ENCODE measurements around the gene LHCGR.

Gene LHCGR

DNA sequence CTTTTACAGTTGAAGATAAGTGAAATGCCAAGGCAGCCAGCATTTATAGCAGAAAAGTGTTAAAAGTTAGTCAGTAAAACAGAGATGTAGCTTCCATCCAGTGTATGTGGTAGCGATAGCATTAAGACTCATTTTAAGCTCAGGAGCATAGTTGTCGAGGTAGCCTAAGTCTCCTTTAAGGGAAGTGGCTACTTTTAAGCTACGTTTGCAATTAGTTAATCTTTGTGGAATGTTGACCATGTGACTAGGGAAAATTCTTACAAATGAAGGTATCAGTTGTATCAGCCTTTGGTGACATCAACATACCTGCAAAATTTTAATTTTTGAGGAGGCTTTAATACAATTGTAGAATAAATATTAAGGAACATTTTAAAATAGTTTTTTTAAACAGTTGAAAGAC is 61.9 kb downstream of the LHCGR start:
- H3K27ac ChIP-seq (ENCODE audit: low read depth in 2 of 2, low read length in 2 of 2): no peak overlapping the region
- no peaks in the 10 kb centered on the region for H3K4me1 ChIP-seq (ENCODE audit: control insufficient read depth in 2 of 2, insufficient read depth in 2 of 2, low read length in 2 of 2)
- no peaks in the 10 kb centered on the region for H3K27me3 ChIP-seq (ENCODE audit: control insufficient read depth in 2 of 2, insufficient read depth in 2 of 2, low read length in 2 of 2)
- H3K4me3 ChIP-seq (ENCODE audit: low read length in 2 of 2): no peak overlapping the region
- H3K36me3 ChIP-seq (ENCODE audit: control insufficient read depth in 2 of 2, insufficient read depth in 2 of 2, low read length in 2 of 2): no peaks in the 10 kb centered on the region
- no peak overlapping the region for H3K9ac ChIP-seq (ENCODE audit: low read depth in 1 of 2, low read length in 2 of 2)
- no peaks in the 10 kb centered on the region for H3K9me3 ChIP-seq (ENCODE audit: control insufficient read depth in 2 of 2, low read length in 2 of 2)

DNA sequence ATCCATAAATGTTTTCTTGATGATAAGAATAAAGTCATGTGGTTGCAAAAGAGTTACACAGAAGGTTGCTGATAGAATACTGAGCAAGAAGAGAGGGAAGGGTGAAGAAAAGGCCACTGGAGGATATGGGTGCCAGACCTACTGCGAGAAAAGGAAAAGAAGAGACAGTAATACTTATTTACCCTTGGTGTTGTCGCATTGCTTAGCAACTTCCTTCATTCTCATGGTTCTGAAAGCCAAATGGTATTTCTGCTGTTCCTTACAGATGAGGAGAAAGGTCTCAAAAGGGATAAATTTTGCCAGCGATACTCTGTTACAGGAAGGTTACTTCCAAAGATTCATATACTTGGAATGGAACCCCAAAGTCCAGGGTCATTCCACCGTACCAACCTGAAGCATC is 62.5 kb downstream of the LHCGR start:
- no peaks in the 10 kb centered on the region for H3K27me3 ChIP-seq (ENCODE audit: control insufficient read depth in 2 of 2, insufficient read depth in 2 of 2, low read length in 2 of 2)
- no peak overlapping the region for H3K4me3 ChIP-seq (ENCODE audit: low read length in 2 of 2)
- H3K9me3 ChIP-seq (ENCODE audit: control insufficient read depth in 2 of 2, low read length in 2 of 2): no peaks in the 10 kb centered on the region
- H3K36me3 ChIP-seq (ENCODE audit: control insufficient read depth in 2 of 2, insufficient read depth in 2 of 2, low read length in 2 of 2): no peaks in the 10 kb centered on the region
- H3K4me1 ChIP-seq (ENCODE audit: control insufficient read depth in 2 of 2, insufficient read depth in 2 of 2, low read length in 2 of 2): no peaks in the 10 kb centered on the region
- H3K9ac ChIP-seq (ENCODE audit: low read depth in 1 of 2, low read length in 2 of 2): no peak overlapping the region
- no peak overlapping the region for H3K27ac ChIP-seq (ENCODE audit: low read depth in 2 of 2, low read length in 2 of 2)

DNA sequence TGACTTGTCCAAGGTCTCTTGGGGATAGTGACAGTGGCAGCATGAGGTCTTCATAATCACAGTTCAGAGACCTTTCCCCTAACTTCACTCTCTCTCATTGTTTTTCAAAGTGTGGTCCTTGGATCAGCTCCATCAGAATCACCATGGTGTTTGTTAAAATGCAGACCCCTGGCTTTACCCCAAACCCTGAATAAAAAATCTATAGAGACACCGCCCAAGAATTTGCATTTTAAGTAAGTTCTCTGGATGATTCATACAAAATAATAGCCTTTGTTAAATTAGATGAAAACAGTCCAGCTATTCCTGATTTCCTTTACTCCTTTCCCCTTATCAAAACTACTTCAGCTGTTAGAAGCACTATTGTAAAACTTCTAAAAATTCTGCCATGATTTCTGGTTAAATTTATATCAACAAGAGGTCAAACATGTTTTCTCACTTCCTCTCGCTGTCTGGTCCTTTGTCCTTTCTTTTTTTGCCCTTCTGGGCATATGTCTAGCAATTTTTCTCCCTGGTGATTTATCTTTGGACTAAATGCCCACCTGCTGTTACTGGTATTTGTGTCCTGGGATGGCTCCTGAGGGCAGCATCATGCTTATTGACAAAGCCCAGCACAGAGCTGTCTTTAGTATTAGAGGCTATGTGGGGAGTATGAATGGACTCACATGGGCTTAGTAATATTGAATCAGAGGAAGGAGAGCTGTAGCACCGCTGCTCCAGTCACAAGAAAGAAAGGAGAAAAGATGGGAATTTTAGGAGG is 63.4 kb downstream of the LHCGR start:
- H3K9ac ChIP-seq (ENCODE audit: low read depth in 1 of 2, low read length in 2 of 2): no peak overlapping the region
- H3K27me3 ChIP-seq (ENCODE audit: control insufficient read depth in 2 of 2, insufficient read depth in 2 of 2, low read length in 2 of 2): no peaks in the 10 kb centered on the region
- no peak overlapping the region for H3K4me3 ChIP-seq (ENCODE audit: low read length in 2 of 2)
- no peaks in the 10 kb centered on the region for H3K4me1 ChIP-seq (ENCODE audit: control insufficient read depth in 2 of 2, insufficient read depth in 2 of 2, low read length in 2 of 2)
- H3K27ac ChIP-seq (ENCODE audit: low read depth in 2 of 2, low read length in 2 of 2): no peak overlapping the region
- no peaks in the 10 kb centered on the region for H3K9me3 ChIP-seq (ENCODE audit: control insufficient read depth in 2 of 2, low read length in 2 of 2)
- H3K36me3 ChIP-seq (ENCODE audit: control insufficient read depth in 2 of 2, insufficient read depth in 2 of 2, low read length in 2 of 2): no peaks in the 10 kb centered on the region

DNA sequence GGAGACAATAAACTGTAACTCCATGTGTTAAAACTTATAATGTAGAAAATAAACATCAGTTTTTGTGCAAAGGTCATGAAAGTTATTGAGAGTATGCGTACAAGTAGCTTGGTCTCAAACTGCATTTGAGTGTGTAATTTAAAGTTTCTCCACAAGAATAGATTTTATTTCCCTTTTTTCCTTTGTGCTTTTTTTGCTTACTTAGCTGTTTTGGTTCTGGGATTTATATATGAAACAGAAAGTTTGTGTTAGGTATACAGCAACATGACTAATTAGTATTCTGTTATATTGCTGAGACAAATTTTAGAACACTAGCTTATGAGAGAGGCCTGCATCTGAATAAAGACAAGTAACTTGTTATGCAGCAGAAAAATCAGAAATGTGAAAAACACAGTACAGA is 70.4 kb downstream of the LHCGR start:
- Histone ChIP-seq H3K9ac (ENCODE audit: low read depth in 1 of 2, low read length in 2 of 2) (no peak overlapping the region), H3K27me3 (ENCODE audit: control insufficient read depth in 2 of 2, insufficient read depth in 2 of 2, low read length in 2 of 2) (no peaks in the 10 kb centered on the region), H3K4me3 (ENCODE audit: low read length in 2 of 2) (no peak overlapping the region), H3K4me1 (ENCODE audit: control insufficient read depth in 2 of 2, insufficient read depth in 2 of 2, low read length in 2 of 2) (no peaks in the 10 kb centered on the region), H3K9me3 (ENCODE audit: control insufficient read depth in 2 of 2, low read length in 2 of 2) (no peaks in the 10 kb centered on the region), H3K27ac (ENCODE audit: low read depth in 2 of 2, low read length in 2 of 2) (no peak overlapping the region), H3K36me3 (ENCODE audit: control insufficient read depth in 2 of 2, insufficient read depth in 2 of 2, low read length in 2 of 2) (no peaks in the 10 kb centered on the region)

DNA sequence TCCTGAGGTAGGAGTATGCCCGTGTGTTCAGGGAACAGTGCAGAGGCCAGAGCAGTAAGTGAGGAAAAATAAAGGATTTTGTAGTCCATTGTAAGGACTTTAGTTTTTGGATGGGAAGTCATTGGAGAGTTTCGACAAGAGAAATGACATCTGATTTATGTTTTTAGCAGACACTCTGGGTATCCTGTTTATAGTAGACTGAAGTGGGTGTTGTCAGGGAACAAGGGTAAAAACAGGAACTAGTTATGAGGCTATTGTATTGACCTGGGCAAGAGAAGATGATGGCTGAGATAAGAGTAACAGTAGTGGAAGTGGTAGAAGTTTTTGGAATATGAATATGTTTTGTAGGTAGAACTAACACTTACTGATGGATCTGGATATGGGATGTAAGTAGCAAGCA is 78.1 kb downstream of the LHCGR start:
- Histone ChIP-seq H3K4me1 (ENCODE audit: control insufficient read depth in 2 of 2, insufficient read depth in 2 of 2, low read length in 2 of 2) (no peaks in the 10 kb centered on the region), H3K36me3 (ENCODE audit: control insufficient read depth in 2 of 2, insufficient read depth in 2 of 2, low read length in 2 of 2) (no peaks in the 10 kb centered on the region), H3K9ac (ENCODE audit: low read depth in 1 of 2, low read length in 2 of 2) (no peak overlapping the region), H3K27me3 (ENCODE audit: control insufficient read depth in 2 of 2, insufficient read depth in 2 of 2, low read length in 2 of 2) (no peaks in the 10 kb centered on the region), H3K27ac (ENCODE audit: low read depth in 2 of 2, low read length in 2 of 2) (no peak overlapping the region), H3K4me3 (ENCODE audit: low read length in 2 of 2) (no peak overlapping the region), H3K9me3 (ENCODE audit: control insufficient read depth in 2 of 2, low read length in 2 of 2) (no peaks in the 10 kb centered on the region)

DNA sequence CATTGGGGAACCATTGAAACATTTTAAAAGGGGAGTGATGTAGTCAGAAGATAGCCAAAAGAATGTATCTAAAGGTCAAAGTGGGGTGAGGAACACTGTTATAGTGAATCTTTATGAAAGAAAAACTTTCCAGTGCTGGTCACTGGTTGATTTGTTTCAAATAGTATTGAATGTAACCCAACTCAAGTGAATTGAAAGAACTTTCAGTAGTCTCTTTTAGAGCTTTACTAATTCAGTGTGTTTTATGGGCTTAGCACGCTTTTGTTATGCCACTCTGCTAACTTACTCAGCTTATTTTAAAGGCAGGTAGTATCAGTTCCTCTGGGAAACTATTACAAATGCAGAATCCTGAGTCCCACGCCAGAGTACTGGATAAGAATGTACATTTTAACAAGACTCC is 80.6 kb downstream of the LHCGR start:
- Histone ChIP-seq H3K36me3 (ENCODE audit: control insufficient read depth in 2 of 2, insufficient read depth in 2 of 2, low read length in 2 of 2) (no peaks in the 10 kb centered on the region), H3K27ac (ENCODE audit: low read depth in 2 of 2, low read length in 2 of 2) (no peak overlapping the region), H3K27me3 (ENCODE audit: control insufficient read depth in 2 of 2, insufficient read depth in 2 of 2, low read length in 2 of 2) (no peaks in the 10 kb centered on the region), H3K4me3 (ENCODE audit: low read length in 2 of 2) (no peak overlapping the region), H3K9me3 (ENCODE audit: control insufficient read depth in 2 of 2, low read length in 2 of 2) (no peaks in the 10 kb centered on the region), H3K9ac (ENCODE audit: low read depth in 1 of 2, low read length in 2 of 2) (no peak overlapping the region), H3K4me1 (ENCODE audit: control insufficient read depth in 2 of 2, insufficient read depth in 2 of 2, low read length in 2 of 2) (no peaks in the 10 kb centered on the region)

DNA sequence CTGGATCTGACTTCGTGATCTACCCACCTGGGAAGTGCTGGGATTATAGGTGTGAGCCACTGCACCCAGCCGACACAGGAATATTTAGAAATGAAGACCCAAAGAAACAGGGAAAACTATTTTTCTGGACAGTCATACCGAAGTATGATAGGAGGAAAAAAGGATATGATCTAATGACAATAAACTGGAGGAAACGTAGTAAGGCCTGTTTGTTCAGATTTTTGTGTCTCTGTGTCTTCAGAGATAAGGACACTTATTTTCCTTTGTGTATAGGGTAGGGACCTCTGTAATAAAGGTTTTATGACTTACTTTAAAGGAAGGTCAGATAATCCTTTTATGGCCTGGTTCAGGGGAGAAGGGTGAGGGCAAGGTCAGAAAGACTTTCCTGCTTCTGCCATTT is 81.9 kb downstream of the LHCGR start:
- Histone ChIP-seq H3K4me1 (ENCODE audit: control insufficient read depth in 2 of 2, insufficient read depth in 2 of 2, low read length in 2 of 2) (no peaks in the 10 kb centered on the region), H3K4me3 (ENCODE audit: low read length in 2 of 2) (no peak overlapping the region), H3K9me3 (ENCODE audit: control insufficient read depth in 2 of 2, low read length in 2 of 2) (no peaks in the 10 kb centered on the region), H3K9ac (ENCODE audit: low read depth in 1 of 2, low read length in 2 of 2) (no peak overlapping the region), H3K36me3 (ENCODE audit: control insufficient read depth in 2 of 2, insufficient read depth in 2 of 2, low read length in 2 of 2) (no peaks in the 10 kb centered on the region), H3K27me3 (ENCODE audit: control insufficient read depth in 2 of 2, insufficient read depth in 2 of 2, low read length in 2 of 2) (no peaks in the 10 kb centered on the region), H3K27ac (ENCODE audit: low read depth in 2 of 2, low read length in 2 of 2) (no peak overlapping the region)

DNA sequence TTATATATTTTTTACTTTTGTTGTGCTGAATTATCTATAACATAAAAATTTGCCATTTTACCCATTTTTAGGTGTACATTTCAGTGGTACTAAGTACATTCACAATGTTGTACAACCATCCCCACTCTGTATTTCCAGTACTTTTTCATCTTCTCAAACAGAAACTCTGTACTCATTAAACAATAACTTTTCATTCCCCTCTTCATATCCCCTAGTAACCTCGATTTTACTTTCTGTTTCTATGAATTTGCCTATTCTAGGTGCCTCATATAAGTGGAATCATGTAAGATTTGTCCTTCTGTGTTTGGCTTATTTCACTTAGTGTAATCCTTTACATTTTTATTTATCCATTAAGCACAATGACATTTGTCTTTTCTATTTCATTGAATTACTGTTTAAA is 86.5 kb downstream of the LHCGR start:
- no peak overlapping the region for H3K27ac ChIP-seq (ENCODE audit: low read depth in 2 of 2, low read length in 2 of 2)
- no peak overlapping the region for H3K9ac ChIP-seq (ENCODE audit: low read depth in 1 of 2, low read length in 2 of 2)
- H3K4me3 ChIP-seq (ENCODE audit: low read length in 2 of 2): no peak overlapping the region
- no peaks in the 10 kb centered on the region for H3K4me1 ChIP-seq (ENCODE audit: control insufficient read depth in 2 of 2, insufficient read depth in 2 of 2, low read length in 2 of 2)
- no peaks in the 10 kb centered on the region for H3K9me3 ChIP-seq (ENCODE audit: control insufficient read depth in 2 of 2, low read length in 2 of 2)
- no peaks in the 10 kb centered on the region for H3K27me3 ChIP-seq (ENCODE audit: control insufficient read depth in 2 of 2, insufficient read depth in 2 of 2, low read length in 2 of 2)
- H3K36me3 ChIP-seq (ENCODE audit: control insufficient read depth in 2 of 2, insufficient read depth in 2 of 2, low read length in 2 of 2): no peaks in the 10 kb centered on the region

DNA sequence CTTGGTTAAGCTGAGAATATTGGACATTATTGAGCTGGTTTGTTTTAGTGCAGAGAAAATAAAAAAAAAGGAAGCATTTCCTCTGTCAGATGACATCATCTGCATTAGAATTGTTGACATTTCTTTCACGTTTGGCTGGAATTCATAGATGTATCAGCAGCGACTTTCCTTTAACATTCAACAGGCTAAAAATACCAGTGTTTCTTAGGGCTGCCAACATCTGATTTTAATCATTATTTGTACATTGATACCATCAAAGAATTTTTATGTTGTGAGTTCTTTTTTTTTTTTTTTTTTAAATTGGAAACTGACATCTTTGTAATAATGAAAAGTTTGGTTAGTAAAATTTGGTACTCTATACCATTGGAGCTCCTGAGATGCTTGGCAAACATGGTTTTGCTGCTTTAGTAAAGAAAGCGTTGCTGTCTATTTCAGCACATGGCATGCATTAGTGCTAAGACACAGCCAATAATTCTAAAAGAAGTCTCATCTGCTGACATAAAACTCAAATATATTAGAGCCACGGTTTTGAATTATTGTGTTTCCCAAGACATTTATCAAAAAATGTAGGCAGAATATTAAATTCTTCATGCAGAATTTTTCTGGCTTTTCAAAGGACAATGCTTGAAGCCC is 104.2 kb downstream of the LHCGR start:
- Histone ChIP-seq H3K4me1 (ENCODE audit: control insufficient read depth in 2 of 2, insufficient read depth in 2 of 2, low read length in 2 of 2) (no peaks in the 10 kb centered on the region), H3K27me3 (ENCODE audit: control insufficient read depth in 2 of 2, insufficient read depth in 2 of 2, low read length in 2 of 2) (no peaks in the 10 kb centered on the region), H3K9ac (ENCODE audit: low read depth in 1 of 2, low read length in 2 of 2) (no peak overlapping the region), H3K4me3 (ENCODE audit: low read length in 2 of 2) (no peak overlapping the region), H3K9me3 (ENCODE audit: control insufficient read depth in 2 of 2, low read length in 2 of 2) (no peaks in the 10 kb centered on the region), H3K36me3 (ENCODE audit: control insufficient read depth in 2 of 2, insufficient read depth in 2 of 2, low read length in 2 of 2) (no peaks in the 10 kb centered on the region), H3K27ac (ENCODE audit: low read depth in 2 of 2, low read length in 2 of 2) (no peak overlapping the region)

DNA sequence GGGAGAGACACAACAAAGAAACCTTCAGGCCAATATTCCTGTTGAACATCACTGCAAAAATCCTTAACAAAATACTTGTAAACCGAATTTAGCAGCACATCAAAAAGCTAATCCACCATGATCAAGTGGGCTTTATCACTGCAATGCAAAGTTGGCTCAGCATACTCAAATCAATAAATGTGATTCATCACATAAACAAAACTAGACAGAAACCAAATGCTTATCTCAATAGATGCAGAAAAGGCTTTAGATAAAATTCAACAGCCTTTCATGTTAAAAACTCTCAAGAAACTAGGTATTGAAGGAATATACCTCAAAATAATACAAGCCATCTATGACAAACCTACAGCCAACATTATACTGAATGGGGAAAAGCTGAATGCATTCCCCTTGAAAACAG is 117.3 kb downstream of the LHCGR start:
- no peaks in the 10 kb centered on the region for H3K9me3 ChIP-seq (ENCODE audit: control insufficient read depth in 2 of 2, low read length in 2 of 2)
- H3K4me1 ChIP-seq (ENCODE audit: control insufficient read depth in 2 of 2, insufficient read depth in 2 of 2, low read length in 2 of 2): no peaks in the 10 kb centered on the region
- H3K27ac ChIP-seq (ENCODE audit: low read depth in 2 of 2, low read length in 2 of 2): no peak overlapping the region
- H3K36me3 ChIP-seq (ENCODE audit: control insufficient read depth in 2 of 2, insufficient read depth in 2 of 2, low read length in 2 of 2): no peaks in the 10 kb centered on the region
- no peak overlapping the region for H3K9ac ChIP-seq (ENCODE audit: low read depth in 1 of 2, low read length in 2 of 2)
- H3K27me3 ChIP-seq (ENCODE audit: control insufficient read depth in 2 of 2, insufficient read depth in 2 of 2, low read length in 2 of 2): no peaks in the 10 kb centered on the region
- no peak overlapping the region for H3K4me3 ChIP-seq (ENCODE audit: low read length in 2 of 2)

All from mucosa of rectum (tissue), 2 donors.